ENCODE results near the gene BTBD1.

Gene BTBD1

GRCh38 chr15:82985688-82986441 lies 81.2 kb downstream of the BTBD1 start, which contains the start of gene RAMAC:
Gene RAMAC (plus strand): TSS chr15:82986210. CDS start chr15:82989019, 2,809 bp downstream.
- no peak for DNase-seq

GRCh38 chr15:82980981-82981380 lies 86.1 kb downstream of the BTBD1 start:
- DNase-seq, result no peak

- DNase-seq, result no peak
These were observed 87.3 kb downstream of the BTBD1 start for GRCh38 chr15:82979726-82980125.

GRCh38 chr15:82978438-82978837 lies 88.6 kb downstream of the BTBD1 start:
- no peak for DNase-seq

GRCh38 chr15:82977076-82977475 lies 90.0 kb downstream of the BTBD1 start:
- DNase-seq, result no peak

GRCh38 chr15:82972990-82973389 lies 94.1 kb downstream of the BTBD1 start:
- no peak for DNase-seq

GRCh38 chr15:82971218-82971984 lies 95.7 kb downstream of the BTBD1 start:
- DNase-seq, result no peak

GRCh38 chr15:82970696-82971095 lies 96.4 kb downstream of the BTBD1 start:
- DNase-seq, result no peak

- DNase-seq, result no peak
These were observed 96.9 kb downstream of the BTBD1 start for GRCh38 chr15:82970078-82970686.

GRCh38 chr15:82969353-82969752 lies 97.7 kb downstream of the BTBD1 start:
- DNase-seq, result no peak

GRCh38 chr15:82968066-82968465 lies 99.0 kb downstream of the BTBD1 start:
- no peak for DNase-seq

GRCh38 chr15:82966671-82967071 lies 100.4 kb downstream of the BTBD1 start:
- no peak for DNase-seq

Measured in activated gamma-delta T cell (primary cell).